GM12864 (cell line): ENCODE results near the gene FAM13A.

Experiments used
- DNase-seq: peaks from one replicate; pipeline ENCODE4 v3.0.0-alpha.2; 2011; ENCODE audit warnings: low read depth
- H3K4me3 ChIP-seq: 2 replicates; pipeline ENCODE4 v1.5.1; 2011; ENCODE audit warnings: mild to moderate bottlenecking, low read depth, low read length, control low read depth
- CTCF ChIP-seq: IDR thresholded peaks from 2 replicates; pipeline ENCODE4 v1.5.1; 2011; ENCODE audit warnings: low read depth, mild to moderate bottlenecking, moderate library complexity, low read length, control low read depth, inconsistent platforms; ENCODE audit errors: missing control alignments

Gene FAM13A

GRCh38 chr4:88744609-88745008 is 312.4 kb downstream of the FAM13A start:
- H3K4me3 ChIP-seq: no peak overlapping the region
- no peak for DNase-seq
- TF ChIP-seq CTCF: no peak

DNA sequence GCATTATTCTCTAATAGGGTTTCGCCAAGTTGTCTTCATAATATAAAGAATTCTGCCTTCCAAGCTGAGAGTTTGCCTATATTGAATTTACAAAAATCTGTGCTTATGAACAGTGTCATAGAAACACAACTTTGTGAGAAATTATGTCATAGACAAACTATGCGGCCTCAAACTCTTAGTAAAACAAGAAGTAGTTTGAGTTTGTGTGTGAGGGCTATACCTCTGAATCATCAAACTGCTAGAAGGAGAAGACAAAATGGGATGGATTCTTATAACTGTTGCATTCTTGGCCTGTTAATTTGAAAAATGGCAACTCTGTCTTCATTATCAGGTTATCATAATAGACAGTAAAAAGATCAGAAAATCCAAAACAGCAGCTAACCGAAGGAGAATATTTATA is 313.3 kb downstream of the FAM13A start:
- no peak for TF ChIP-seq CTCF
- no peak overlapping the region for H3K4me3 ChIP-seq
- no peak for DNase-seq

- no peak for DNase-seq
- no peak for TF ChIP-seq CTCF
- H3K4me3 ChIP-seq: no peak overlapping the region
These were observed 314.4 kb downstream of the FAM13A start for GRCh38 chr4:88742561-88742960.

DNA sequence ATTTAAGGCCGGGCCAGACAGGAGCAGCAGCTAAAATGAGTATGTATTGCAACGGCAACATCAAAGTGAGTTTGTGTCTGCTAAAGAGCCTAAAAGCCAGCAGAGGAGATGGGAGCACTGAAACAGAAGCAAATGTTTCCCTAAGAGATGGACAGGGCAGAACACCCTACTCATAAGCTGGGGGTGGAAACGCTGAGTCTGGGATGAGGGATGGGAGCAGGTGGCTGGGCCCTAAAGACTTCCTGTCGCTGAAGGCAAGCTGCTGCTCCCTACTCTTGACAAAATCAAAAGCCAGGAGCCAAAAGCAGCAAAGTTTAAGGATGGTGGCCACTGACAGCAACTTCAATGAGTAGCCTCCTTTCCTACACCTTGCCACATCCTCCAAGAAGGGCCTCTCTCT is 318.8 kb downstream of the FAM13A start:
- no peak overlapping the region for H3K4me3 ChIP-seq
- DNase-seq: no peak
- TF ChIP-seq CTCF: no peak

DNA sequence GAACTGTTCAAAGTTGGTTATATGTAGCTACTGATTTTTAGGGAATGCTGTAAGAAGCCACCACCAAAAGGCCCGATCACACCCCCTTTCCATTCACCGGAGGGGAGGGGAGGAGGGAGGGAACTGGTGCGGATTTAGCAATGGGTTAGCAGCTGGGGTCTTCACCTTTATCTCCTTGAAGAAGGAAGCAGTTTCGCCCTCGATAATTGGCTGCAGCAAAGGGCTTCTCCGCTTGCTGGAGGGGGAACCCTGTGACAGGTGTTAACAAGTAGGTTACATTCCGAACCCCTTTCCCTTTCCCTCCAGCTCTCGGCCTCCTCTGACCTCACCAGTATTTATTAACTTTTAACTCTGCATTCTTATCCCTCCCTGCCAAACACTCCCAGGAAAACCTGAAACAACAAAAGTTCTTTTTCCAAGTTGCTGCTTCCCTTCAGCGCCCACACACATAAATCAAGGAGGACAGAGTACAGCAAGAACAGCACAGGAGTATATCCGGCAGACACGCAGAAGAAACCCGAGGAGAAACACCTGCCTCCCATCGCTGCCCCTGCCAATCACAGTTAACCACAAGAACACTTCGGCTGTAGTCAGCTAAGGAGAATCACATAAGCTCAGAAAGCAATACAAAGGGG is 319.6 kb downstream of the FAM13A start:
- TF ChIP-seq CTCF: no peak
- no peak for DNase-seq
- no peak overlapping the region for H3K4me3 ChIP-seq

DNA sequence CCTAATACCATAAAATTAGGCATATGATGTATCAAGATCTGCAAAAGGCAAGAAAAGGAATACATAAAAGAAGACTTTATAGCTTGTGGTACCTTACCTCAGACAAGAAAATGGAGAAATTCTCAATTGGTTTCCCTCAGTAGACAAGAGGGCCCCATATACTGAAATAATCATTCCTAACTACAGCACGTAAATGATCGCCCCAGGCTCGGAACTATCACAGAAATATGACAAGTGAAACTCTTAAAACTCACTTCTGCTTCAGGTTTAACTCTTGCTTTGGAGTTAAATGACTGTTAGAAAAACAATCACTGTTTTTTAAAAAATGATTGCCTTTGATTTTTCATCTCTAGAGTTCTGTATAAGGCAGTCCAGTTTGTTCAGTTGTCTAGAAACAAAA is 320.7 kb downstream of the FAM13A start:
- no peak for TF ChIP-seq CTCF
- no peak overlapping the region for H3K4me3 ChIP-seq
- DNase-seq: no peak

DNA sequence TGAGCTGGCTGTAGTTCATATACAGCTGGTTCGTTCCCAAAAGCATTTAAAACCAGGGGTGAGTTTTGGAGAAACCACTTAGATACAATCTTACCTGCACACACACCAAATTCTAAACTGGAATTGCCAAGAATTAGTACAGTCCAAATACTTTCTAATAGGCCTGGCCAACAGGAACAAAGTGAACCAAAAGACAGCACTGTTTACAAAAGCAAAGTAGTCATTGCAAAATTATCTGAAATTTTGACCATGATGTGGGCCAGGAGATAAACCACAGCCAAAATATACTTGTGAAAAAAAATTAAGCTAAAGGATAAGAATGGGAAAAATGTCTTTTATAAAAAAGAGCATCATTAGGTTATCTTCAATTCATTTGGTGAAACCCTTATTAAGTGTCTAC is 321.4 kb downstream of the FAM13A start:
- no peak for DNase-seq
- H3K4me3 ChIP-seq: no peak overlapping the region
- no peak for TF ChIP-seq CTCF
